Middle frontal gyrus (tissue), 1 donor: ENCODE measurements around the gene MINDY1.

Experiments
- DNase-seq: peaks from one replicate; pipeline ENCODE4 v3.0.0-alpha.2; 2015; ENCODE audit warnings: low spot score; ENCODE audit errors: extremely low spot score

Gene MINDY1, protein sequence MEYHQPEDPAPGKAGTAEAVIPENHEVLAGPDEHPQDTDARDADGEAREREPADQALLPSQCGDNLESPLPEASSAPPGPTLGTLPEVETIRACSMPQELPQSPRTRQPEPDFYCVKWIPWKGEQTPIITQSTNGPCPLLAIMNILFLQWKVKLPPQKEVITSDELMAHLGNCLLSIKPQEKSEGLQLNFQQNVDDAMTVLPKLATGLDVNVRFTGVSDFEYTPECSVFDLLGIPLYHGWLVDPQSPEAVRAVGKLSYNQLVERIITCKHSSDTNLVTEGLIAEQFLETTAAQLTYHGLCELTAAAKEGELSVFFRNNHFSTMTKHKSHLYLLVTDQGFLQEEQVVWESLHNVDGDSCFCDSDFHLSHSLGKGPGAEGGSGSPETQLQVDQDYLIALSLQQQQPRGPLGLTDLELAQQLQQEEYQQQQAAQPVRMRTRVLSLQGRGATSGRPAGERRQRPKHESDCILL

DNA sequence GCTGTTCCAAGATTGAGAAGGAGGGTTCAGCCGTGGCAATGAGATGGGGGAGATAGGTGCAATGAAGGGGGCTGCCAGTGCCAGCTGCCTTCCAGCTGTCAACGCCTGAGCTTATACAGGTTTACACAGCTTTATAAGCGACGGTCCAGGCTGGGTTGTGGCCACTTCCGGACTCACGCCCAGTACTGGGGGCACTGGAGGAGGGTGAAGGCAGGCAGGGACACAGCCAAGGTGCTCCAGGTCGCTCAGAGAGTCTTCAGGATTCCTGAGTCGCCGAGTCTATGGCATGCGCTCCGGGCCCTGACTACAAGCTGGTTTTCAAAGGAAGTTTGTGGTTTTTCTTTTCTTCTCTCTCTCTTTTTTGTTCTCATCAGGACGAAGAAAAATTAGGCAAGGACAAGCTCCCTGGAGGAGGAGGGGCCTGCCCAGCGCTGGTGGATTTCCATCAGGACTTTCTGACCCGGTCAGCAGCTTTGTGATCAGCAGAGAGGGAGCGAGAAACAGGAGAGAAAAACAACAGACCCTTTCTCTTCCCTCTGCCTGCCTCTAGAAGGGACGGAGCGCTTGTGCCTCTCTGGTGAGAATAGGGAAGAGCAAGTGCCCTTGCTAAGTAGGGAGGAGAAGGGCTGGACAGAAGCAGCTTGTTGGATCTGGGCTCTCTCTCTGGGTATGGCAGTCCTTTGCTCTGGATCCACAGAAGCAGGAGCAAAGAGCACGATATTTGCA is at the start of gene MINDY1:
Gene MINDY1 (minus strand): TSS at position 576 of the 726 bp plus-strand sequence. CDS start 4,285 bp downstream, outside the sequence.
- DNase-seq = peak; percentile 74

DNA sequence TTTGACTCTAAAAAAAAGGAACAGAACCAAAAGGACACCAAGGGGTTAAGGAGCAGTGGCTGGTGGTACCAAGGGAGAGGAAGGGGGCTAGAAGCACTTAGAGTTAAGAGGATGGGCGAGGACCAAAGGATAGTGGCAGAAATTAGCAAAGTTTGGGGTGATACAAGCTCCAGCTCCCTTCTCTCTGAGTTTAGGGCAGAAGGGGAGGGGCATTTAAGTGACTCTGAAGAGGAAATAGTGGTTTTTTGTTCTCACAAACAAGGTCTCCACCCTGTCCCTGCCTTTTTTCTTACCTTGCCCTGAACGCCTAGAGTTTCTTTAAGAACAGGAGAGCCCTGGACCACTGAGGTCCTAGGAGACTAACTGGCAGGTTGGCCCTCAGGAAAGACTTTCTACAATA is 49.4 kb upstream of the MINDY1 start:
- no peak for DNase-seq

DNA sequence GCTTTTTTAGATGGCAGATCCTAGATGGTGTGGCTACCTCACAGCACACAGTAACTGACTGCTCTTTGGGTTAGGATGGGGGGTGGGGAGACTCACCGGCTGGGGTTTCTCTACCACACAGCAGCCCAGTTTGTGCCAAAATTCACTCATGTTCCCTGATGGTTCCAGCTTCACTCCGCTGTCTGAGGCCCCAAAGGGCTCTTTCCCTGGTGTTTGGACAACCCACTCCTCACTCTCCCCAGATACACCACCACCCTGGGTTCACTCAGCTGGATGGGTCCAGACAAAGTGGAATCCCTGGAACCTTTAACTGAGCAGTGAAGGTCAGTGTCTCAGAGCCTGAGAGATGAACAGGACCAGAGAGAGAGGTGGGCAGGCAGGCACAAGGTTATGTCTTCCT is 48.9 kb upstream of the MINDY1 start:
- no peak for DNase-seq

DNA sequence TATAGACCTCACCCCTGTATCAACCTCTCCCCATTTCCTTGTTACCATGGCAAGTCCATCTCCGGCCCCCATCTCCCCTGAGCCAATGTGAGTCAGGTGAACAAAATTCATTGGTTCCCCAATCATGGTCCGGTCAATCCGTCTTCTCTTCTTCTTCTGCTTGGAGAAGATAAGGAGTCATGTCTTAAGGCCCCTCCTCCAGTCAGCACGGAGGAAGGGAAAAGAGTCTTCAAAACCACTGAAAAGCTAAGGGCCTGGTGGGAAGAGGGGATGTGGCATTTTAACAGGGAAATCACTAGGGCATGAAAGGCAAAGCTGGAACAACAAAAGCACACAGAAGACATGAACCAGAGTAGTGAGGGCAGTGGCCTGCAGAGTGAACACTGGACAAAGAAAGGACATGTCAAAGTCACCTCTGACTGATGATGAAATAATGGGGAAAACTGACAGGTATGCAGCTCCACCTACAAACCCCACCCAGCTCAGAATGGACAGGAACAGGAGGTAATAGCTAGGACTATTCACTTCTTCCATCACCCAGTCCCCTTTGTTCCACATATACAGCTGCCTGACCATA is 48.4 kb upstream of the MINDY1 start:
- no peak for DNase-seq

DNA sequence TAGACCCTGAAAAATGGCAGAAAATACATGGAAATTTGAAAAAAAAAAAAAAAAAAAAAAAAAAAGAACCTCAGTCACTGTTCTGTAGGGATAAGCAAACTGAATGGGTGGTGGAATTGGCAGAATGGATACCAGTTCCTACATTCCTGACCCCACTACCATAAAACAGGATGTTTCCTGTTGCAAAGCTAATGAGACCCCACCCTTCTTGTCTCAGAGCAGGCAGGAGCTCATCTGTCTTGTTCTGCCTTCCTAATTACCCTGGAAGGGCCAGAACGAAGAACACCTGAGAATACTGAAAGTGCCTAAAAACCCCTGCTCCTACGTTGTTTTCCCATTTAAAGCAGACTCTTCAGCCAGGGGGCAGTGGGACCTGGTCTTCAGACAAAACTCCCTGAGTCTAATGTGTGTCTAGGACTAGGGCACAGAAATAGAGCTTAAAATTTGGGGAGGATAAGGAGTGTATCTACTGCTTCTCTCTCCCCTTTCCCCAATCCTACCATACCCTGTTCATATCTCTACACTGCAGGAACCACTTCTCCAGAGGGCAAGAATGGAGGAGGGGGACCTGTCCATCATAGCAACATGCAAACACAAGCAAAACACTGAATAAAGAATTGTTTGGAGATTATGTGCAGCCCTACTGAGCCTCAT is 44.8 kb upstream of the MINDY1 start:
- DNase-seq = no peak

DNA sequence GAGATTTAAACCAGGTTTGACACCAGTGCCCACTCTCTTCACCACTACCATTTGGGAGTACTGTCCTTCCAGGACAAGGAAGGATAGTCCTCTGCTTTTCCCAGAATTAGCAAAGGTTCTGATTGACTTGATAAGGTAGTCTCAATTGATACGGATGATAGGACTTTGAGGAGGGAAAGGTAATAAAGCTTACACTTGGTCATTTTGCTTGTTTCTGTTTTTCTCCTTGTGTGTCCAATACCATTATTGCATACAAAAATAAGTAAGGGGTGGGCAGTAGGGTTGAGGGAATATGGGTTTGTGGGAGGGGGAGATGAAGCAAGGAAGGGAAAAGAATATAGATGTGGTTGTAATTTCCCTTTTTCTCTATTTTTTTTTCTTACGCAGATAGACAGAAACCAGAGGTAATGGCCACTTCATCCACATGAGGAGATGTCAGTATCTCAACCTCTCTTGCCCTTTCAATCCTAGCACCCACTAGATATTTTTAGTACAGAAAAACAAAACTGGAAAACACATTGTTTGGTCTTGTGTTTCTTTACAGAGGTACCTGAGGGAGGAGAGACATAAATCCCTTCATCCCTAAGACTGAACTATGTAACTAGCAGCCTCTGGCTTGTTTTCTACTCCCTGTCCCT is 43.5 kb upstream of the MINDY1 start:
- no peak for DNase-seq

DNA sequence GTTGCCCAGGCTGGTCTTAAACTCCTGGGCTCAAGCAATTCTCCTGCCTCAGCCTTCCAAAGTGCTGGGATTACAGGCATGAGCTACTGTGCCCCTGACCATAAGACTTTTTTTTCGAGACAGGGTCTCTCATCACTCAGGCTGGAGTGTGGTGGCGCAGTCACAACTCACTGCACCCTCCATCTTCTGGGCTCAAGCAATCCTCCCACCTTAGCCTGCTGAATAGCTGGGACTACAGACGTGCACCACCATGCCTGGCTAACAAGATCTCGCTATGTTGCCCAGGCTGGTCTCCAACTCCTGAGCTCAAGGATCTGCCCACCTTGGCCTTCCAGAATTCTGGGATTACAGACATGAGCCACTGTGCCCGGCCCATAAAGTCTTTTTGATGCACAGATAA is 42.8 kb upstream of the MINDY1 start:
- no peak for DNase-seq

DNA sequence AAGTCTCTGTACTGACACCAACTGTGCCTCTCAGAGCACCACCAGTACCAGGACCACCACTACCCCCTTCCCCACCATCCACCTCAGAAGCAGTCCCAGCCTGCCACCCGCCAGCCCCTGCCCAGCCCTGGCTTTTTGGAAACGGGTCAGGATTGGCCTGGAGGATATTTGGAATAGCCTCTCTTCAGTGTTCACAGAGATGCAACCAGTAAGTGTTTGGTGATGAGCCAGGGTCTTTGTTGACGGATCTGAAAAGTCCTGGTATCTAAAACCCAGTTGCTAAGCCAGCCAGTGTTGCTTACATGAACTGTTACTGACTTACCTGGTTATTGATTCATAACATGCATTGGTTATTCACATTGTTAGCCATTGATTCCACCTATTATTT is 41.9 kb upstream of the MINDY1 start:
- no peak for DNase-seq

DNA sequence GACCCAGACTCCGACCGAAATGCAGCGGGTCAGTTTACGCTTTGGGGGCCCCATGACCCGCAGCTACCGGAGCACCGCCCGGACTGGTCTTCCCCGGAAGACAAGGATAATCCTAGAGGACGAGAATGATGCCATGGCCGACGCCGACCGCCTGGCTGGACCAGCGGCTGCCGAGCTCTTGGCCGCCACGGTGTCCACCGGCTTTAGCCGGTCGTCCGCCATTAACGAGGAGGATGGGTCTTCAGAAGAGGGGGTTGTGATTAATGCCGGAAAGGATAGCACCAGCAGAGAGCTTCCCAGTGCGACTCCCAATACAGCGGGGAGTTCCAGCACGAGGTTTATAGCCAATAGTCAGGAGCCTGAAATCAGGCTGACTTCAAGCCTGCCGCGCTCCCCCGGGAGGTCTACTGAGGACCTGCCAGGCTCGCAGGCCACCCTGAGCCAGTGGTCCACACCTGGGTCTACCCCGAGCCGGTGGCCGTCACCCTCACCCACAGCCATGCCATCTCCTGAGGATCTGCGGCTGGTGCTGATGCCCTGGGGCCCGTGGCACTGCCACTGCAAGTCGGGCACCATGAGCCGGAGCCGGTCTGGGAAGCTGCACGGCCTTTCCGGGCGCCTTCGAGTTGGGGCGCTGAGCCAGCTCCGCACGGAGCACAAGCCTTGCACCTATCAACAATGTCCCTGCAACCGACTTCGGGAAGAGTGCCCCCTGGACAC is 41.4 kb upstream of the MINDY1 start:
- DNase-seq = no peak

DNA sequence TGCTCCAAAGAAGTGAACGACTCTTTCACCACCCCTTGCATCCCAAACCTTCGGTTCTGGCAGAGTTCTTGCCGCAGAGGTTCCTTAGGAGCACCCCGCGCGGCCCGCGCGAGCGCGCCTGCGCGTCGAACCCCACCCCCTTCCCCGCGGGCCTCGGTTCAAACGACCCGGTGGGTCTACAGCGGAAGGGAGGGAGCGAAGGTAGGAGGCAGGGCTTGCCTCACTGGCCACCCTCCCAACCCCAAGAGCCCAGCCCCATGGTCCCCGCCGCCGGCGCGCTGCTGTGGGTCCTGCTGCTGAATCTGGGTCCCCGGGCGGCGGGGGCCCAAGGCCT is 40.9 kb upstream of the MINDY1 start, which contains the start of gene C1orf56:
Gene C1orf56 (plus strand): TSS at position 161 of the 334 bp plus-strand sequence. CDS start 97 bp downstream, at position 258.
- DNase-seq = no peak

DNA sequence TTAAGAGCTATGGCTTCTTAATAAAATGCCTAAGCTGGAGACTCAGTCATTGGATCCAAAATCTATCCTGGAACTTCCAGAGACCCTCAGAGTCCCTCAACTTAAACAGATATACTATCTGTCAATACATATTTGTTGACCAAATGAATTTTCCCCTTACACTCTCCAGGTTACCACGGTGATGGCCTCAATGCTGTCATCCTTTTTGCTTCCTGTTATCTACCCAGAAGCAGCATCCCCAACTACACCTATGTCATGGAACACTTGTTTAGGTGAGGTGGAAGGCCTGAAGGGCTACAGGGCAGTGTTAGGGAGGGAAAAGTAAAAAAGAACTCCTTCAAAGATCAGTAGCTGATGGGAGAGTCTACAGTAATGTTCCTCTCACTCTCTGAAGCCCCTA is 36.5 kb upstream of the MINDY1 start:
- DNase-seq = no peak

DNA sequence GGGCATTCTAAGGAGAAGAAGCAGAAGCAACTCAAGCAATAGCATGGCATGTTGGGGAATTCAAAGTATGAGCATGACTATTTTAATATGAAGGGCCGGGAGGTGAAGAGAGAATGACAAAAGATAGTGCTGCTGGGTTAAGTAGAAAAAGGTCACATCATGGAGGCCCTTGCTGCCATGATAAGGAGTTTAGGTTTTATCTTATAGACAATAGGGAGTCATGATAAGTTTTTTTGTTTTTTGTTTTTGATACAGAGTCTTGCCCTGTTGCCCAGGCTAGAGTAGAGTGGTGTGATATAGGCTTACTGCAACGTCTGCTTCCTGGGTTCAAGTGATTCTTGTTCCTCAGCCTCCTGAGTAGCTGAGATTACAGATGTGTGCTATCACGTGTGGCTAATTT is 32.8 kb upstream of the MINDY1 start:
- no peak for DNase-seq

DNA sequence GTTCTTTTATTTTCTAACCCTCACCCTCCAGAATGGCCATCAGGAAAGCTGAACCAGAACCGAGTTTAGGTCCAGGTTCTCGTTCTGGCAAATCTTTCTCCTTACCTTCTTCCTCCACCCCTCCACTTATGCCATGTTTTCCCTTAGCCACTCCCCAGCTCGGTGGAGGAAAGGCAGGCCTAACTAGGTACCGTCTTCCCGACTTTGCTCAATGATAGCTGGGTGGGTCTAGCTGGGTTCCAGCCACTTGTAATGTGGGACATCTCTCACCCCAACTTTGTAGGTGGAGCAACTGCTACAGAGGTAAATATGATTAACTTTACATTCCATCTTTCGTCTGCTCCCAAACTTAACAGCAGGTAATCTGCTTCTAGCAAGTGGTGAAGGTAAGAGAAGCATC is 30.3 kb upstream of the MINDY1 start:
- no peak for DNase-seq

DNA sequence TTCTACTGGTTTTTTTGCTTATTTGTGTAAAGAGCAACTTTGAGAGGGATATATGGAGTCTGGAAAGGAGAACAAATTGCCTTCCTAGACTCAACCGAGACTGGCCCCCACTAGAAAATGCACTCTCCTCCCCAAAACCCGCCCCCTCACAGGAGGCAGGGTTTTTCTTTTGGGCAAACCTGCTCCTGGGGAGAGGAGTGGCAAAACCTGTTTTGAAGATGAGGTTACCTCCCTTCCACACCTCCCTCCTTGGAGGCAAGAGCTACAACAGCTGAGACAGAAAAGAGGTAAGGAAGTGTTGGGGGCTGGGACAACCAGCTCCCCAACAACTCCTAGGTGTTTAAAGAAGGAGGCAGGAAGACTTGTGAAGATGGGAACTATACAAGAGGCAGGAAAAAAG is 29.7 kb upstream of the MINDY1 start, which contains the start of gene BNIPL:
Gene BNIPL (plus strand): TSS at position 231 of the 400 bp plus-strand sequence. CDS start 140 bp downstream, at position 371.
- no peak for DNase-seq

DNA sequence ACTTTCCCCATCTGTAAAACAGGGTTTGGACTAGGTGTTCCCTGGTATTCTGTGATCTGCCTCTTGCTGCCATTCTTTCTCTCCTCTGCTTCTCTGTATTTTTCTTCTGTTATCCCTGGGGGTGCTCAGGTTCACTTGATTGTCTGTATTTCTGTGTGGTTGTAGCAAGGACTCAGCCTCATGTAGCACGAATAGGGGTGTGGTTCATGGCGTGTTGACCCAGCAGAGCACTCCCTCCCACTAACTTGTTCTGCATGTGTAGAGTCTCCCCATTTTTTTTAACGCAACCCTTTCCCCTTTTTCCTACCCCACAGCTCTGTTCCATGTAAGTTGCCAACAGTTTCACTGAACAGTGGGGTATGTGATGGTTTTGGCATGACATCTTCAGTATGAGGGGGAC is 28.5 kb upstream of the MINDY1 start:
- no peak for DNase-seq

DNA sequence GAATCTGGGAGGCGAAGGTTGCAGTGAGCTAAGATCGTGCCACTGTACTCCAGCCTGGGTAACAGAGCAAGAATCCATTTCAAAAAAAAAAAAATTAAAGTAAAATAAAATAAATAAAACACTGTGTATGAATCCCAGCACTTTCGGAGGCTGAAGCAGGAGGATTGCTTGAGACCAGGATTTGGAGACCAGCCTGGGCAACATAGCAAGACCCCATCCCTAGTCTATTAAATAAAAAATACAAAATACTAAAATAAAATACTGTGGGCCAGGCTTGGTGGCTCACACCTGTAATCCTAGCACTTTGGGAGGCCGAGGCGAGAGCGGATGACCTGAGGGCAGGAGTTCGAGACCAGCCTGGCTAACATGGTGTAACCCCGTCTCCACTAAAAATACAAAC is 25.5 kb upstream of the MINDY1 start:
- DNase-seq = no peak

DNA sequence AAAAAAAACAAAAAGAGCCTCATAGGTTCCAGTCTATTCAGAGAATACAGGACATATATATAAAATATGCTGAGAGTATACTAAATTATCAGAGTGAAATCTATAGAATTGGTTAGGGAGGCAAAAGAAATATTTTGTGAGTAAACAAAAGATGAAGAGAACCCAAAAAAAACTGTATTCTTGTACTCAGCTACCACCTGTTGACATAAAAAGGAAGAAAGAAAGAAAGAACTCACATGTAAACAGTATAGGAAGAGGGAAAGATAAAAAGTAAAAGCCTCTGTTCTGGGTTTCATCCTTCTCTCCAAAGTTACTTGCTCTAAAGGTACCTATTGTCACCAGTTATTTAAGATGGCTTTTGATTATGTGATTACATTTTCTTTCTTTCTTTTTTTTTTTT is 19.8 kb upstream of the MINDY1 start:
- no peak for DNase-seq

DNA sequence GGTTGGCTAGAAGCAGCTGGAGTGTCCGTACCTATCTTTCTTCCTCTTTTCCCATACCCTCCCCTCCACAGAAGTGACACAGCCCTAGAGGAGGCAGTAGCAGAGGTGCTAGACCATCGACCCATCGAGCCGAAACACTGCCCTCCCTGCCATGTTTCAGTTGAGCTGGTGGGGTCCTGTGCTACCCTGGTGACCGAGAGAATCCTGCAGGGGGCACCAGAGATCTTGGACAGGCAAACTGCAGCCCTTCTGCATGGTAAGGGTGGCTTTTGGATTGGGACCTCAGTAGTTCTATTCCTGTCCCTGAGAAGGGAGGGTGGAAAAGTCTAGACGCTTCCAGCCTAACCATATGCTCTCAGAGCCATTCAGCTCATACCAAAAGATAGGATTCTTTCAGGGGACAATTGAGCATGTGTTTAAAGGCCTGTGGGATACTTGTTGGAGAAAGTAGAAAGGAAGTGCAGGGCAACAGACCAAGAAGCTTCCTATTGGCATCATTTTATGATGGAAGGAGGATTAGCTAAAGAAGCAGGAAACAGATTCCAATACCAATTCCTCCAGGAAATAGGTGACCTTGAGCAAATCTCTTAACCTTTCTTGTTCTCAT is 17.9 kb upstream of the MINDY1 start:
- no peak for DNase-seq

DNA sequence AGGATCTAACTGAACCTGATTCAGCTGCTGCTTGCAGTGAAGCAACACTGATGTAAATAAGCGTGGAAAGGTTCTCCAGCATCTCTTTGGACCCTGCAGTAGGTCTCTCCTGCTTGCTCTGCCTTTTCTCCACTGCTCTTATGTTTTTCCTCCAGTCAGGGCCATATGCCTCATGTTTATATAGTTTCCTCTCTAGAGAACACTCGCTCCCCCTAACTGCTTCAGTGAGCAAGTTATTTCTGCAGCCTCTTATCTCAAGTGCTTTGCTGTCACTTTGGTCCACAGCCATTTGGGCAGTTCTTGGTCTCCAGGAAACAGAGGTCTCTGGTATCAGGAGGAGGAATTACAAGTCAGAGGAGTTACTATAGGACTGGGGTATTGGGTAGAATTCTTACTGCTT is 6.8 kb upstream of the MINDY1 start:
- DNase-seq = no peak
